ENCODE measurements around the gene IL15RA. TPM values are rescaled to one million over a fixed set of nuclear protein-coding genes. Genes with fewer than 3 reads are reported as not detected.

Gene IL15RA
- total and polyA plus RNA-seq, 10 of the 15 experiments (the other 5 are each of a cell fraction or from before 2014, with no cell fraction given), result 2.0 to 14.8 (median 12.1) TPM

DNA sequence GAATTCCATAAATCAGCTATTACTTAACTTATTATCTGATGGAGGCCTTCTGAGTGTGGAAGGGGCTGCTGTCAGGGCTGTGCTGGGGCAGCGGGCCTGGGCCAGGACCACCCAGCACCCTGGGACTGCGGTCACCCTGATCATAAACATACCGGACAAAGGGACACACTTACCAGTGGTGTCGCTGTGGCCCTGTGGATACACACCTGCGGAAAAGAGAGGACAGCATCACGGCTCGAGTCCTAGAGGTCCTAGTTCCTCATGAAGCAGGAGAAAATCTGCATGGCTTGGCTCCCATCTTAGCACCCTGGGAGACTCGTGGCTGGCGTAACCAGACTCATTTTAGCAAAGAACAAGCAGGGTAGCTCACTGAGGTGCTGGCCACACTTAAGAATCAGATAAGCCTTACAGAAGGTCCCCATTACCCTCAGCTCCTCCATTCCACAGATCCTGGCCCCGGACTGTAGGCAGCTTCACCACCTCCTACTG, 17.7 kb downstream of the IL15RA start:
- BruUV-seq (replicated peaks), result no TSS peak
- ATAC-seq, result no peak
- in situ Hi-C loops (cut with MboI) (no loop called here), intact Hi-C loops (cut with micrococcal nuclease; ENCODE audit: unreplicated experiment) (no loop called here)
- H3K9ac ChIP-seq (ENCODE audit: control insufficient read depth, insufficient read depth, low read length), result no peak overlapping the region
- H4K20me1 ChIP-seq (ENCODE audit: control insufficient read depth, insufficient read depth), result no peaks in the 10 kb centered on the region; the same call in 1 of the 2 replicates
- TF ChIP-seq SRF (IDR thresholded peaks at IDR 0.05; ENCODE audit: low read depth in 2 of 2, low read length in 2 of 2) (no peak), IRF5 (IDR thresholded peaks at IDR 0.05; ENCODE audit: borderline replicate concordance) (no peak), ZNF24 (IDR thresholded peaks at IDR 0.05) (no peak), ZBTB33 (IDR thresholded peaks at IDR 0.05) (no peak), IKZF1 (conservative IDR thresholded peaks at IDR 0.05) (no peak), EZH2 (IDR thresholded peaks at IDR 0.05; ENCODE audit: borderline replicate concordance, control insufficient read depth, low read depth, low read length) (no peak), NFYB (IDR thresholded peaks at IDR 0.05; ENCODE audit: insufficient read depth, low read depth, low read length) (no peak), WRNIP1 (IDR thresholded peaks at IDR 0.05; ENCODE audit: borderline replicate concordance, low read depth, low read length) (no peak)
- TF ChIP-seq, protein P1, sequence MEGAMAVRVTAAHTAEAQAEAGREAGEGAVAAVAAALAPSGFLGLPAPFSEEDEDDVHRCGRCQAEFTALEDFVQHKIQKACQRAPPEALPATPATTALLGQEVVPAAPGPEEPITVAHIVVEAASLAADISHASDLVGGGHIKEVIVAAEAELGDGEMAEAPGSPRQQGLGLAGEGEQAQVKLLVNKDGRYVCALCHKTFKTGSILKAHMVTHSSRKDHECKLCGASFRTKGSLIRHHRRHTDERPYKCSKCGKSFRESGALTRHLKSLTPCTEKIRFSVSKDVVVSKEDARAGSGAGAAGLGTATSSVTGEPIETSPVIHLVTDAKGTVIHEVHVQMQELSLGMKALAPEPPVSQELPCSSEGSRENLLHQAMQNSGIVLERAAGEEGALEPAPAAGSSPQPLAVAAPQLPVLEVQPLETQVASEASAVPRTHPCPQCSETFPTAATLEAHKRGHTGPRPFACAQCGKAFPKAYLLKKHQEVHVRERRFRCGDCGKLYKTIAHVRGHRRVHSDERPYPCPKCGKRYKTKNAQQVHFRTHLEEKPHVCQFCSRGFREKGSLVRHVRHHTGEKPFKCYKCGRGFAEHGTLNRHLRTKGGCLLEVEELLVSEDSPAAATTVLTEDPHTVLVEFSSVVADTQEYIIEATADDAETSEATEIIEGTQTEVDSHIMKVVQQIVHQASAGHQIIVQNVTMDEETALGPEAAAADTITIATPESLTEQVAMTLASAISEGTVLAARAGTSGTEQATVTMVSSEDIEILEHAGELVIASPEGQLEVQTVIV (IDR thresholded peaks at IDR 0.05; ENCODE audit: borderline replicate concordance, partially characterized antibody), result no peak
- TF ChIP-seq, protein P2, sequence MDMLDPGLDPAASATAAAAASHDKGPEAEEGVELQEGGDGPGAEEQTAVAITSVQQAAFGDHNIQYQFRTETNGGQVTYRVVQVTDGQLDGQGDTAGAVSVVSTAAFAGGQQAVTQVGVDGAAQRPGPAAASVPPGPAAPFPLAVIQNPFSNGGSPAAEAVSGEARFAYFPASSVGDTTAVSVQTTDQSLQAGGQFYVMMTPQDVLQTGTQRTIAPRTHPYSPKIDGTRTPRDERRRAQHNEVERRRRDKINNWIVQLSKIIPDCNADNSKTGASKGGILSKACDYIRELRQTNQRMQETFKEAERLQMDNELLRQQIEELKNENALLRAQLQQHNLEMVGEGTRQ (IDR thresholded peaks at IDR 0.05; ENCODE audit: borderline replicate concordance, low read depth, low read length), result no peak
- H2AFZ ChIP-seq (ENCODE audit: control insufficient read depth, low read depth, low read length), result no peak overlapping the region
- H3K4me2 ChIP-seq (ENCODE audit: control insufficient read depth, insufficient read depth), result no peak overlapping the region
- FAIRE-seq, result no peak
- H3K36me3 ChIP-seq (ENCODE audit: control insufficient read depth in 2 of 2, insufficient read depth in 2 of 2, low read length in 1 of 2), result peaks cover 9 to 16% of the 10 kb centered on the region in 2 experiments
- no peaks in the 10 kb centered on the region for H3K4me1 ChIP-seq (ENCODE audit: control insufficient read depth, insufficient read depth, low read length)
- H3K79me2 ChIP-seq (ENCODE audit: control insufficient read depth, insufficient read depth, low read length), result no peaks in the 10 kb centered on the region
- DNase-seq (ENCODE audit: low read depth, low spot score), result no peak
- H3K27me3 ChIP-seq (replicated peaks in 1 of 2; ENCODE audit: control insufficient read depth in 2 of 2, insufficient read depth in 2 of 2, low read length in 1 of 2), result no peaks in the 10 kb centered on the region
- CTCF ChIA-PET, result no interaction called here
- no peaks in the 10 kb centered on the region for H3K9me3 ChIP-seq (replicated peaks; ENCODE audit: control insufficient read depth, insufficient read depth, low read length)
- no peak overlapping the region for H3K27ac ChIP-seq (ENCODE audit: control insufficient read depth, insufficient read depth)
- RAD21 ChIA-PET (ENCODE audit: unreplicated experiment), result no interaction called here
- WGBS (ENCODE audit: insufficient coverage, insufficient replicate concordance, low lambda C conversion rate, missing lambda C conversion rate), result 90% methylated on average over 10 of the region's 10 CpGs
- SMC1A ChIA-PET (ENCODE audit: uncharacterized antibody, unreplicated experiment), result interaction anchor here (1.7 kb wide), 1 partner anchor 12 kb away, joined by 5 read pairs; no protein-coding TSS in a partner anchor
- H3K4me3 ChIP-seq, result no peak overlapping the region
- POLR2A ChIA-PET, result no interaction called here

Measured in GM12878 (cell line).